GM12873 (cell line): ENCODE results near the gene CYP21A2.

Experiments used
- TF ChIP-seq, protein P1 (sequence below): IDR thresholded peaks from 2 replicates; pipeline ENCODE4 v1.5.1; 2012; ENCODE audit warnings: low read depth, mild to moderate bottlenecking, moderate library complexity, low read length, control low read depth; ENCODE audit not compliant: insufficient read depth; ENCODE audit errors: missing control alignments

CYP21A2 gene

GRCh38 chr6:32089082-32089828 lies 51.0 kb downstream of the CYP21A2 start:
- TF ChIP-seq, protein P1, sequence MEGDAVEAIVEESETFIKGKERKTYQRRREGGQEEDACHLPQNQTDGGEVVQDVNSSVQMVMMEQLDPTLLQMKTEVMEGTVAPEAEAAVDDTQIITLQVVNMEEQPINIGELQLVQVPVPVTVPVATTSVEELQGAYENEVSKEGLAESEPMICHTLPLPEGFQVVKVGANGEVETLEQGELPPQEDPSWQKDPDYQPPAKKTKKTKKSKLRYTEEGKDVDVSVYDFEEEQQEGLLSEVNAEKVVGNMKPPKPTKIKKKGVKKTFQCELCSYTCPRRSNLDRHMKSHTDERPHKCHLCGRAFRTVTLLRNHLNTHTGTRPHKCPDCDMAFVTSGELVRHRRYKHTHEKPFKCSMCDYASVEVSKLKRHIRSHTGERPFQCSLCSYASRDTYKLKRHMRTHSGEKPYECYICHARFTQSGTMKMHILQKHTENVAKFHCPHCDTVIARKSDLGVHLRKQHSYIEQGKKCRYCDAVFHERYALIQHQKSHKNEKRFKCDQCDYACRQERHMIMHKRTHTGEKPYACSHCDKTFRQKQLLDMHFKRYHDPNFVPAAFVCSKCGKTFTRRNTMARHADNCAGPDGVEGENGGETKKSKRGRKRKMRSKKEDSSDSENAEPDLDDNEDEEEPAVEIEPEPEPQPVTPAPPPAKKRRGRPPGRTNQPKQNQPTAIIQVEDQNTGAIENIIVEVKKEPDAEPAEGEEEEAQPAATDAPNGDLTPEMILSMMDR = no peak
